Left hindlimb (tissue), 1 donor: ENCODE results near the gene DEXI.

ENCODE experiments used
- DNase-seq: peaks from one replicate; pipeline ENCODE4 v3.0.0-alpha.2; 2018

The DEXI gene

DNA sequence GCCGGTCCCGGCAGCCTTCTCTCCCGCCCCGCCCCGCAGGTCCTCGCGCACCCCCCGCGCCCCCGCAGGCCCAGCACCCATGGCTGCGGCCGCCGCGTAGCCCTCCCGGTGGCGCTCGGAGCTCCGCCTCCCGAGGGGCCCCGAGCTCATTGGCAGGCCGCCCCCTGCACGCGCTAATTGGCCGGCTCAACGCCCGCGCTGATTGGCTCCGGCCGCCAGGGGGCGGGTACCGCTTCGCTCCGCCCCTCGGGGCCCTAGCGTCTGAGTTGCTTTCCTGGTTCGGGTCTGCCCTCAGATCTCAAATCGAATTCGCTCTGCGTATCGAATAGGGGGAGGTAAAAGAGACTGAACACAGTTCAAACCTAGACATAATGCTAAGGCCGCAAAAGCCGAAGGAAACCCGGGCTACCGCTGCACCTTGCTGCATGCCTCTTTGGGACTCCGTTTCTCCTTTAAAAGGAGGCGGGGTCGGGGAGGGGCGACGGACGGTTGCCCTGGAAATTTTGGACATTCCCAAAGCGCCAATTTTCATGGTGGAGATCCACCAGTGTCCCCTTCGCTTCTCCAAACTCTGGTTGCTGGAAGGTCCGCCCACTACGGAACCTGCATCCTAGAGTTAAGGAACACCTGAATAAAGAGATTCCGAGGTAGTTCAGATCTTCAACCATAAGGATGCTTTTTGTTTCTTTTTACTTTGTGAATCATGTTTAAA is at the start of gene DEXI:
TSS of gene DEXI (minus strand) at position 117 of the 712 bp plus-strand sequence. CDS start 463 bp downstream, outside the sequence.
- DNase-seq: peak; percentile 93

DNA sequence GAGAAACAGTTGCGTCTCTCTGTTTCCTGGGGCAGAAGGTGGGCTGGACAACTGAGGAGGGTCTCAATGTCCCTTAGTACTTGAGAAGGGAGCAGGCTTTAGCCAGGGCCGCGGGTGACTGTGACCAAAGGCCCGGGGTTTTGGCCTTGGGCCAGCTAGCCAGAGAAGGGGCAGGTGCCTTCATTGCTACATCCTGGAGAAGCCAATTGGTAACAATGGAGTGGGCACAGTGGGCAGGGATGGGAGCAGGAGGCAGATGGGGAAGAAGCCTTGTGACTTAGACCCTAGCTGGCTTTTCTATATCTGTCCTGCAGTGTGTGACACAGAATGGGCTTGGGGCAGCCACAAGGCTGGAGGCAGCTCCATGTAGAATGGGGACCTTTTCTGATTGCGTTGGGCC is 48.1 kb upstream of the DEXI start:
- DNase-seq: no peak

DNA sequence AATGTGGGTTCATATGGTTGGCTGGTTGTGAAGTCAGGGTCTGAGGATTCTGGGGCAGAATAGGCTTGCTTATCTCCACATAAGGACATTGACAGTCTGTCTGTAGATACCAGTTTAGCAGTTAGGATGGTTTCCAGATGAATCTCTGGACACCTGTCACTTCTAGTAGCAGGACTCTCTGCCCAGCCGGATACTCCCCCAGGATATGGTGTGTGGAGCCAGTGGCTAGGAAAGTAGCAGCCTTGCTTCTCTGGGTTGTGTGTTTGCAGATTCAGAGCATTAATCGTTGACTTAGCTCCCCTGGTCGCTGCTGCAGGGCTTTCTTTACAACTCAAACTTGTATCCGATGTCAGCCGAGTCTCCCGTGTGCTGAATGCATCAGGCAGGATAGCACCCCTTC is 47.3 kb upstream of the DEXI start:
- no peak for DNase-seq

DNA sequence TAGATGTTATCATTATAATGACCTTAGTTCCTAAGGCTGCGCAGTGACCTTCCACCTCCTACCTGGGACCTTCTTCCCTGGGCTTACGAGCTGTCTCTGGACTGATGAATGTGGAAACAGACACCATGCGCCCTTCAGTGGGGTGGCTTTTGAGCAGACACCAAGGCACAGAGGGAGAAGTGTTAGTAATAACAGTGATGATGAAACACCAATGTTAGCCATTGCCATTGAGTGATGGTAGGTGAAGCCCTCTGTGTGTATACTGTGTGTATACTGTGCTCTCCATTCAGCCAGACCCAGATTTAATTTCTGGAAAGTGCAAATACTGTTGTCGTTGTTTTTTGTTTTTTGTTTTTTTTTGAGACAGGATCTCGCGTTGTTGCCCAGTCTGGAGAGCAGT is 46.6 kb upstream of the DEXI start:
- no peak for DNase-seq

DNA sequence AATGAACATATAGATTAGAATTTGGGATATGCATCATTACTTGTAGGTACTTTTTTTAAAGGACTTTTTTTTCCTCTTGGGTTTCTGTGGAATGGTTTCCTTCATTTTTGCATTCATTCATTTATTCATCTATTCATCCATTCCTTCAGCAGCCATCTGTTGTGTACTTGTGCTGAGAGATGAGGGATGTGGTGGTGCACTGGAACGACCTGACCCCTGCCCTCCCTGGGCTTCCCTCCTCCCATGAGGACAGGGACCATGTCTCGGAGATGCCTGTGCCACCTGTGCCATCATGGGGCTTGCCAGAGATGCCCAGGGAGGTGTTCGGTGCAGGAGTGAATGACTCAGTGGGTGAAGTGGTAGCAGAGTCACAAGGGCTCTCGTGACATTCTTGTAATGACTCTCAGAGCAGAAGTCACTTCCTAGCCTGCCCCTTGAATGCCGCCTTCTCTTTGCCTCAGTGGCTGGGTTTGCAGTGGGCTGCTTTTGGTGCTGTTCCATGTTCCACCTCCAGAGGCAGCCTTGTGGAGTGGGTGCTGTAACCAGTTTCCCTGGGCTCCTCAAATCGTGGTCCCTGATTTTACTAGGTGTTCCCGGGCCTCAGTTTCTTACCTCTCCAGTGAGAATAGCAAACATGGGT is 46.0 kb upstream of the DEXI start:
- no peak for DNase-seq

DNA sequence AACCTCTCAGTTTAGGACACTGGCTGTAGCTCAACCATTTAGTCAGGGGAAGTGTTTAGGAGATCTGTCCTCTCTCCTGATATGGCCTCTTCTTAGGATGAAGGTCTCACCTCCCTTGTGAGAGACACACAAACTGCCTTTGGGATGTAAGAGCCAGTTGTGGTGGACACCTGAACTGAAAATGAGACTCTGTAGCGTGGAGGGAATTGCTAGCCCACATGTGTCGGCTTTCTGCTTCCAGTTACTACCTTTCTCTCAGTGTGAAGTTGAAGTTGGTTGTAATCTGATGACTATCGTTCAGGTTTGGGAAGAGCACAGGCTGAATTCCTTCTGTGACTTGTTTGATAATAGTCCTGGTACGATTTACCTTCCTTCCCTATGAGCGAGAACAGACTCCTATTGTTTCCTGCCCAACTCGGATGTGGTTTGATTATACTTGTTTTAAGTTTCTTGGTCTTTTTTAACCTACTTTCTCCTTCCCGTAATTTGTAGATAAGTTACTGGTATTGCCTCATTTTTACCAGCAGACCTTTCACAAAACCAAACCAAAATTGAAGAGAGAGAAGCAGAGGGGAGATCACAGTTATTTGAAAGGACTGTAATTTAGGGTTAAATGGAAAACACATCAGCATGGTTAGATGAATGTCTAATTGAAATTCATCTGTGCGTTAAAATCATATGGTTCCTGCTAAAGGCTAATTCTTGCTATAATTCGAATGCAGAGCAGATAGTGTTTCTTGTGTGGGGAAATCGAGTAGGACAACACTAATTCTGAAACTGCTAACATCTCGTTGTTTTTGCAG is 45.3 kb upstream of the DEXI start:
- DNase-seq: no peak

DNA sequence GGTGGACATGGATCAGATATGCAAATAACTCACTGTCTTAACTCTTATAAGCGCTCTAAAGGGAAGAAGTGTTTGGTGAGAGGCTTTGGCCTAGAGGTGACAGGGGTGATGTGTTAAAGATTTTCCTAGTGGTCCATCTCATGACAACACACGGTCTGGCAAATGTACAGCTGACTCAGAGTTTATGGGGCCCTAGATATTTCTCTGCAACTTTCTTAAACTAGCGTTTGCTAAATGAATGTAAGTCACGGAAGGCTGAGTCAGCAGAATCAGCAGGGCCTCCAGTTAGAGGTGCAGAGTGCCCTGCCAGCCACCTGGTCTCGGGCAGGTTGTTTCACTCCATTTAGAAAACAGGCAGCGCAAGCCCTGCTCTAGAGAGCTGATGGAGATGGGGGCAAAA is 42.2 kb upstream of the DEXI start:
- no peak for DNase-seq

DNA sequence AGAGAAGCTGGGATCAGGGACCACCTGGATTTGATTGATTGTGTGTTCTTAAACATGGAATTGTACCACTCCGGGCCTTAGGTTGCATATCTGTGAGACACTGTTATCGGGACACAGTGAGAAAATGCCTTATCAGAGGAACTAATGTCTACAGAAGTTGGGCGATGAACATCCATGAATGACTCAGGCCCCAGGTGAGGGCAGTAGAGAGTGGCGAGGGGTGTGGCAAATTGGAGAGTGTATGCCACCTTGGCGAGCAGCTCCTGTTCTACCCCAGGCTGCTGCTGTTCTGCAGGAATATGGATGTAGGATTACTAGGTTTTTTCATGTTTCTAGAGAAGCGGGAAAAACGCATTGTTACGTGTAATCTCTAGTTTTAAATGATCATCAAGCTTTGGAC is 40.9 kb upstream of the DEXI start:
- no peak for DNase-seq

DNA sequence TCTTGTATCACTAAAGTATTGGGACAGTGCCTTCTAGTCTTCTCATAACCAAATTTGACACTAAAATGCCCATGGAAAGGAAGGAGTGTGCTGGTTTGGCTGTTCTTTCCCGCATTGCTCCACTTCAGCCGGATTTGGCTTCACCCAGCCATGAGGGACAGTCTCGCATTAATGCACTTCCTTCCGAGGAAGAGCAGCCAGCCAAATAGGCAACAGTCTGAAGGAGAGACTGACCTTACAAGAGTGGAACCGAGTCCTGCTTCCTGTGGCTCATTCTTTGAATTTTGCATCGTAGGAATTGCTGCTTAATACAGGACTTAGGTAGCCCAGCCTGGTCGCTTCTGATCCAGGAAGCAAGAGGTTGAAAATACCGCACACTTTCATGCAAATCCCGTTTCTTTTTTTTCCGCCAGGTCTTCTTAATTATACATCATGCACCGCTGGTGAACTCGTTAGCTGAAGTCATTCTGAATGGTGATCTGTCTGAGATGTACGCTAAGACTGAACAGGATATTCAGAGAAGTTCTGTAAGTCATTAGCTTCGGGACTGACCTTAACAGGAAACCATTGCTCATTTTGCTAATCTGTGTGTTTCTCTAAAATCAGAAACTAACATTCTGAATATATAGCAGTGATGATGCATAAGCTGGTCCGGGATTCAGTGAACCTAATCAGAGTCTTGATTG is 40.3 kb upstream of the DEXI start:
- DNase-seq: peak; percentile 72

DNA sequence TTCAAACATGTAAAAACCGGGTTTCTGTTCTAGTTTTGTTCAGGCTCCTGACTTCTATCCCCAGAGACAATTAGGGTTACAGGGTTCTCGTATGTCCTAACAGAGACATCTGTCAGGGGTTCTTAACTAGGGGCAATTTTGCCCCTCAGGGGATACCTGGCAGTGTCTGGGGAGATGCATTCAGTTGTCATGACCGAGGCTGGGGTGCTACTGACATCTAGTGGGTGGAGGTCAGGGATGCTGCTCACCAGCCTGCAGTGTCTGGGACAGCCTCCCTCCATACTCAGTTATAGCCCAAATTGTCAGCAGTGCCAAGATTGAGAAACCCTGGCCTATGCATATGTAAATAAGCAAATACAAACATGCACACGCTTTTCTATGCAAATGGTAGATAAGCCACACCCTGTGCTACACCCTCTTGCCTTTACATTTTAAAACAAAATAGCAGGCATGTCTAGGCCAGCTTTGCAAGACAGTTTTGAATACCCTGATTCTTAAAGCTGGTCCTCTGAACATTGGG is 39.5 kb upstream of the DEXI start:
- no peak for DNase-seq

DNA sequence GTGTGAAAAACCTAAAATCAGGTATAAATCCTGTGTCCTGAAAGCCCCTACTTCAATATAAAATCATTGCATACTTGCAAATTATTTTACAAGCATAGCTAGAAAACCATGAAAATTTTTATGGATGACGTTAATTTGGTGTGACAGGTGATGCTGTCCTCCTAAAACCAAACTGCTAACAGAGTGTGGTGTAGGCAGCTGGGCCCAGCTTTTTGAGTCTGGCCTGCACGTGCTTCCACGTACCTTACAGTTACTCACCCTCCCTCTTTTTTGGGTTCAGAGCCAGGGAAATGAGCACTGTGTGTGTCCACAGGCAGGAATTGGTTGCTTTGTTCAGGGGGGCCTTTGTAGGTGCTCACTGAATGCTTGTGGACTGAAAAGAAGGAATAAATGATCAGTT is 38.5 kb upstream of the DEXI start:
- no peak for DNase-seq

DNA sequence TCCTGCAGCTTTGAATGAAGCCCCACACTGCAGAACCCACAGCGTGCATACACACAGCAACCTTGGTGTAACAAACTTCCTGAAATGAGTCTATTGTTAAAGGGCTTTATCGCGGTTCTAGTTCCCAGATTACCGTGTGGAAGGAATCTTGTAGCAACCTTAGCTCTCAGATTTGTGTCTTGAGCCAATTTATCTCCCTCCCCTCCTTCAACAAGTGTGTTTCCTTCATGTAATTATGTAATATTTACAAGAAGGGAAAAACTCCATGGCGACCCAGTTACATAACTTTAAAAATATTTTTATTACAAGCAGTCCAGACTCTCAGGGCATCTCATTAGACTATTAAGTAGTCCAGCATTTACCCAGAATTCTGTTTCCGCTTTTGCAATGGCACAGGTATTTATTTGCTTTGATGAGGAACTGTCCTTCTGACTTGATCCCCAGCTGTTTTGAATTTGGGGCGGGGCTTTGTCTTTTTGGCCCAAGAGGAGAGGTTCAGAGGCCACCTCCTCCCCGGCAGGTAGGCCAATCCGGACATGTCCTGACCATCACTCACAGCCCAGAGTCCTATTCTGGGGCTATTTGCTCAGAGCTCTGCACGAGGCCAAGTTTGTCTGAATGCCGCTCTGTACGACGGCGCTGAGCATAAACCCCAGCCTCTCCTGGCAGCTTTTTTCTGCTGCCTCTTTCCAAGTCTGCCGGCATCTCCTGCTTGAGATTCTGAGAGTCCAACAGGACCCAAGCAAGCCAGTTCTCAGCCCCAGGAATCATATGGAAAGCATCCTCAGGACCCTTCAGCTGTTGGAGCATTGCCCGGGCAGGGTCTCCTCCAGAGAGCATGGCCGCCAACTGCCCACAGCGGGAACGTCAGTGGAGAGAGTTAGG is 37.7 kb upstream of the DEXI start:
- peak; percentile 84 for DNase-seq

DNA sequence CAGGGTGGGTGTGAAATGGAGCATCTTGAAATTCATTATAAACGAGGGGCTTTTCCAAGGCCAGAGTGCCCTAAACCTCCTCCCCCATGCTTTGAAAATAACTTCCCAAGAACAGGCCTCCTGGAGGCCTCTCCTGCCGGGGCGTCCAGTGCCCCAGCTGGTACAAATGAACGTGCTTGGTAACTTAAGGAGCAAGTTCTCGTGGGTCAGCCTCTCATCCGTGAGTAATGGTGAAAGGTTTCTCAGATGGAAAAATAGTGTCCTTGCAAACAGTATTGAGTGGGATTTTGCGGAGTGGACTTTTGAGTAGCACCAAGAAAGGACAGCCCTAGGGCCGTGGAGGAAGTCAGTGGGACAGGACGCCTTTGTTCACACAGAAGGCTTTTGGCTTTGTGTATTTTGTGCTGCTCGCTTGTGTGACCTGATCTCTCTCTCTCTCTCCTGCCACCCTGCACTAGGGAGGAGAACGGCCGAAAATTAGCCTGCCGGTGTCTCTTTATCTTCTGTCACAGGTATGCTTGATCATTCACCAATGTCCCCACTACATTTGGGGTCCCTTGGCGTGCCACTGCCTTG is 36.7 kb upstream of the DEXI start:
- DNase-seq: no peak

DNA sequence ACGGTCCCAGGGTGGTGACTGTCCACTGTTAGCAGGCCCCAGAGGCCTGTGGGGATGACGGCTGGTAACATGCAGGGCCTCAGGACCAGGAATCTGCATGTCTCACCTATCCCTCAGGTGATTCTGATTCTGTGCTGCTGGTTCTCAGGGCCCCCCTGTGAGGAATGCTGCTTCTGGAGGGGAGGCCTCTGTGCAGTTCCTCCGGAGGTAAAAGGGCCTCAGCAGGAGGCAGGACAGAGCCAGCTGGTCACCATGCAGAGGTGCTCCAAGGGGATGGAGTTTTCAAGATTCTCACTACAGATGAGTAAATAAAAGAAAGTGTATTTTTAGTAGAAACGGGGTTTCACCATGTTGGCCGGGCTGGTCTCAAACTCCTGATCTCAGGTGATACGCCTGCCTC is 35.9 kb upstream of the DEXI start:
- DNase-seq: no peak

DNA sequence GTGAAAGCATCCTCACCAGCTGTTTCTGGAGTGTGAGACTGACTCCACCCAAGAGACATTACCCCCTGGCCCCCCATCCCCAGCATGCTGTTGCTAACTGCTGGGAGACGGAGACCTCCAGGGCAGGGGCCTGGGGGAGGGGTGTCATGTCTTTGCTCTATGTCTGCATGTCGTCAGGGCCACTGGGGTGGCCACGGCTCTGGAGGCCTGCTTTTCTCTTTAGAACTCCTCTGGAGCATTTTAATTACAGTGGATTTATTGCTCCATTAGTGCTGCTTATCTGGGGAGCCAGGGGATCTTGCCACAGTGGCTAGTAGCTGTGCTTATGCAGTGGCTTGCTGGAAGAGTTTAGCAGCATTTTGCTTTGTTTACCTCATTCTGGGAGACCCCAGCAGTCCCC is 34.4 kb upstream of the DEXI start:
- no peak for DNase-seq

DNA sequence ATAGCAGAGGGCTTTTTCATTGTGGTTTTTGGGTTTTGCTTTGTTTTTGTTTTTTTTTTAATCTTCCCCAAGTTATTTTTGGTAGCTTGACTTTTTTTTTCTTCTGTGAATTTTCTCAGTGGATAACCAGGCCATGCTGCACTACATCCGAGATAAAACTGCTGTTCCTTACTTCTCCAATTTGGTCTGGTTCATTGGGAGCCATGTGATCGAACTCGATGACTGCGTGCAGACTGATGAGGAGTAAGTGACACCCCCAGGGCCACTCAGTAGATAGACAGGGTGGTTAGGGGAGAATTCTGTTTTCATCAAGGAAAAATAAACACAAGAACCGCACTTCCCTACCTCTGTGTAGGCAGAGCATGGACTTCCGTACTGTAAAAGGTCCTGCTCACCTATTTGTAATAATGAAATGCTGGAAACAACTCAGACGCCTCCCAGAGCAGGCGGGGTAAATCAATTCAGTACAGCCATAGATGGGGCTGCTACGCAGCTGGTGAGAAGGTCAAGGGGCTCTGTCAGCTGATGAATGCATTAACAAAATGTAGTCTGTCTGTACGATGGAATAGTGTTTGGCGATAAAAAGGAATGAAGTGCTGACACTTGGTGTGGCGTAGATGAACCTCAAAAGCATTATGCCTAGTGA is 30.7 kb upstream of the DEXI start:
- DNase-seq: no peak

DNA sequence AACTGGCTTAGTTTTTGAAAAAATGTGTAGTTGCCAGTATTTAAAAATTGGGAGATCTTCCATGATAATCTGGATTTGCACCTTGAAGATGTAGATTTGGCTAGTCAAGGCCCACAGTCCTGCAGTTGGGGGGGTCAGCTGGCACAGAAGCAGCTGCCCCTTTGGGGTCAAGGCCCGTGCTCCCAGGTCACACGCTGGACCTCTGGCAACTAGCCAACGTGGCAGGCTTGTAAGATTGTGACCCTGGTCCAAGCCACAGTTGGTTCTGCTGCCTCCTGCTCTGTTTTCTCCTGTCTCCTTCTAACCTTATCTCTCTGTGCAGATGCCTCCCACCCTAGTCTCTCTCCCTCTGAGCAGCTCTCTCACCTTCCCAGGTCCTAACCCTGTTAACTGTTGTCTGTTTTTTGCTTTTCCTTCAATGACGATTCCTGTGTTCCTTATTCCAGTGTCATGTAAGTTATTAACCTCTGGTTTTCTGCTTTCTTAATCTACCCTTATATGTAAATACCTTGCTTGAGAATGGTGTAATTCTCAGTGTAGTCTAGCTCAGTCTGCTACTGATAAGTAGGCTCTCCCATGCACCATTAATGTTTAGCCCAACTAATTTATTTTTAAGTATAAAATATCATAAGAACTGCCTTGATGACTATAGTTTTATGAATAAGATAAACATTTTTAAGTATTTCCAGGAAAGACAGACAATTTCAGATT is 30.0 kb upstream of the DEXI start:
- no peak for DNase-seq

DNA sequence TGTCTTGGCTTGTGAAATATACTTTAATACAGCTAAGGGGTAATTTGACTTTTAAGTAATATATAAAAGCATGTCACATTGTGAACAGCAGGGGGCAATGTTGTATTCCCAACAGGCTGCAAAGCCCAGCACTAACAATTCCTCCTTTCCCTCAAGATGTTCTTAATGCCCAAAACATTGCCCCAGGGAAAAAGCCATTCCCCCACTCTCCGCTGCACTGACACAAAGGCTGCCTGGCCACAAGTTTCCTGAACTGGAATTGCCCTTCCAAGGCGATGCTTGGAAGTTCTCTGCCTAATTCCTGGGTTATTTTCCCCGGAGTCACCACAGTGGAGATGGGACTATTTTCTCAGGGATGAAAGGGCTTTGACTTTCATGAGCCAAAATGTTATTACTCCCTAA is 29.3 kb upstream of the DEXI start:
- peak; percentile 61 for DNase-seq

DNA sequence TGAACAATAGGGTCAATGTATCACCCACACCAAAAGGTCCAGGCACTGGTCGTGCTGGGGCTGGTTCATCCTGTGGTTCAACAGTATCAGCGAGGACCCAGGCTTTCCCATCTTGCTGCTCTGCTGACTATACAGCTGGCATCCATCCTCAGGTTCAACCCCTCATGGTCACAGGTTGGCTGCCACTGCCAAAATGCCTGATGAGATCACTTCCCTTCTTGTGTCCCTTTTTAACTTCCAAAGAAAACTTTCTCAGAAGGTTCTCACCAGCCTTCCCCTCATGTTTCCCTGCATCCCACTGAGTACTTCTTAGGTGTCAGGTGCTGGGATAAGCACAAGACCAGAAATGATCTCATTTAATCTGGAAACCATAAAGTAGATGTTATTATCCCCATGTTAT is 27.8 kb upstream of the DEXI start:
- DNase-seq: no peak

DNA sequence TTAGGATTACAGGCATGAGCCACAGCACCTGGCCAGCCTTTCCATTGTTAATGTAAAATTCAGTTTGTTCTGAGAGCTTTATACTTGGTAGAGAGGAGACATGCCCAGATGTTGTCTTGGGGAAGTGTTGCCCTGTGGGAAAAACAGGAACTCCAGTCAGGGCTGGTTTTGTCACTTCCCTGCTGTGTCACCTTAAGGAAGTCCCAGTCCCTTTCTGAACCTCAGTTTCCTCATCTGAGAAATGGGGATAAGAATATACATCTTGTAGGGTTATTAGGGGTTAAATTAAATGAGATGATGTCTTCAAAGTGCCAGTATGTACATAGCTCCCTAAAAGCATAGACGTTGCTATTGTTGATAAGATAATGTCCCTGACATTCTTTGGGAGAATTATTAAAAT is 27.3 kb upstream of the DEXI start:
- DNase-seq: no peak

DNA sequence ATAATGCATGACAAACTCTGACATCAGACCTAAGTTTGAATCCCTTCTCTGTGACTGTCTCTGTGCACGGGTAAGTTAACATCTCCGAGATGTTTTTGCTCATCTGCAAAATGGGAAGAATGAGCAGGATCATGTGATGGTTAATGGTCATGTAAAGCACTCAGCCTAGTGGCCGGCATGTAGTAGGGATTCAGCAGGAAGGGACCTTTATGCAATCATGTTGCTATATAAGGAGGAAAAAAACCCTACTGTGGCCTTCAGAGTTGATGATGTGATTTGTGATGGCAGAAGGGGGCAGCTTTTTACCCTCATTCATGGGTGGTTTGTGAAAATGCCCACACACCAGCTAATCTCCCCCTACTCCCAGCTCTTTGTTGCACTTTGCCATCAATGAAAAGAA is 26.2 kb upstream of the DEXI start:
- DNase-seq: no peak
